GF-D8 (cell line): Measurements from ENCODE around the gene MCEMP1.

ENCODE experiments used
- DNase-seq: peaks from one replicate; lab custom pipeline; 2025; lab: John Stamatoyannopoulos, UW

The MCEMP1 gene

GRCh38 chr19:7672522-7672921, 4.4 kb upstream of the MCEMP1 start:
- no peak for DNase-seq

- DNase-seq: peak; percentile 99
These were observed 2.6 kb upstream of the MCEMP1 start for GRCh38 chr19:7674010-7675005.

GRCh38 chr19:7676376-7676775, 514 bp upstream of the MCEMP1 start:
- peak; percentile 96 for DNase-seq

GRCh38 chr19:7677669-7678311, 900 bp downstream of the MCEMP1 start:
- DNase-seq: peak; percentile 4

- no peak for DNase-seq
These were observed 2.3 kb downstream of the MCEMP1 start for GRCh38 chr19:7678971-7679751.

- DNase-seq: no peak
These were observed 3.1 kb downstream of the MCEMP1 start for GRCh38 chr19:7679771-7680605.

GRCh38 chr19:7680606-7681339, 3.9 kb downstream of the MCEMP1 start, which contains the start of gene TRAPPC5:
Gene TRAPPC5 (plus strand): TSS chr19:7680833. CDS start chr19:7682254, 1,421 bp downstream.
- peak; percentile 42 for DNase-seq

- peak; percentile 88 for DNase-seq
These were observed 4.7 kb downstream of the MCEMP1 start for GRCh38 chr19:7681340-7682174.

GRCh38 chr19:7682175-7682855, 5.4 kb downstream of the MCEMP1 start:
- DNase-seq: no peak

GRCh38 chr19:7685546-7686445, 8.9 kb downstream of the MCEMP1 start:
- DNase-seq: no peak

- no peak for DNase-seq
These were observed 10.3 kb downstream of the MCEMP1 start for GRCh38 chr19:7687177-7687576.

GRCh38 chr19:7689165-7689564, 12.3 kb downstream of the MCEMP1 start:
- DNase-seq: no peak

- no peak for DNase-seq
These were observed 13.9 kb downstream of the MCEMP1 start for GRCh38 chr19:7690779-7691258.

- no peak for DNase-seq
These were observed 14.6 kb downstream of the MCEMP1 start for GRCh38 chr19:7691497-7691896.

- no peak for DNase-seq
These were observed 15.7 kb downstream of the MCEMP1 start for GRCh38 chr19:7692417-7693088.

GRCh38 chr19:7694499-7694898, 17.6 kb downstream of the MCEMP1 start:
- DNase-seq: no peak

- no peak for DNase-seq
These were observed 20.9 kb downstream of the MCEMP1 start for GRCh38 chr19:7697721-7698287.
